H4 (cell line): Measurements from ENCODE around the gene RUNX2. TPM values are rescaled to one million over a fixed set of nuclear protein-coding genes. Genes with fewer than 3 reads are reported as not detected.

Experiments
- DNase-seq: peaks from one replicate; pipeline ENCODE4 v3.0.0-alpha.2; 2015; ENCODE audit warnings: low spot score
- total RNA-seq: library from RNA; depleted of rRNA; stranded (reverse); fragments of >200 nt; shearing (Covaris generic); gene quantifications from 2 replicates; pipeline ENCODE4 v1.2.3, GENCODE V29; 2014; rRNA removed

Gene RUNX2
- total RNA-seq, 1 experiment from 2014 or later = 37.7 TPM

DNA sequence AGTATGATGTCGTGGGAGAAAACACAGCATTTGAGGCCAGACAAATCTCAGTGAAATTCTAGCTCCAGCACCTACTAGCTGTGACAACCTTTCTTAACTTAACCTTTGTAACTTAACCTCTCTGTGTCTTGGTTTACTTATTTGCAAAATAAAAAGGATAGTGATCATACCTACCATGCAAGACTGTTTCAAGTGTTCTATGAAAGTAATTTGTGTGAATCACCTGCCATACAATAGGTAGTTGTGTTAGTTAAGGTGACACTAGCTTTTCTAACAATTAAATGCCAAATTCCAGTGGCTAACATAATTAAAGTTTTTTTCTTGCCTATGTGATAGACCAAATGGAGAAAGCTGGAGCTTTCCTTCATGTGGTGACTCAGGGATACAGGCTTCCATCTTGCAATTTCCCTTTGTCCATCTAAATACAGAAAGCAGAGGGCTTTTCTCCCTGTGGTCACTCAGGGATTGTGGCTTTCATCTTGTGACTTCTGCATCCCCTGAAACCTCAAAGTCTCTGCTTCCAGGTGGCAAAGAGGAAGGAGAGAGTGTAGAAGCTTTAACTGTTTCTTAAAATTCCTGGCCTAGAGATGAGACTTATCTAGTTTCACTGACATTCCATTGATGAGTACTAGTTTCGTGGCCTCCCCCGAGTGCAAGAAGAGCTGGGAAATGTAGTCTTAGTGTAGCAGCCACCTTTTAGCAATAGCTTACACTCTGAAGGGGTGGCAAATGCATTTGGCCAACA is 376.1 kb downstream of the RUNX2 start:
- no peak for DNase-seq

DNA sequence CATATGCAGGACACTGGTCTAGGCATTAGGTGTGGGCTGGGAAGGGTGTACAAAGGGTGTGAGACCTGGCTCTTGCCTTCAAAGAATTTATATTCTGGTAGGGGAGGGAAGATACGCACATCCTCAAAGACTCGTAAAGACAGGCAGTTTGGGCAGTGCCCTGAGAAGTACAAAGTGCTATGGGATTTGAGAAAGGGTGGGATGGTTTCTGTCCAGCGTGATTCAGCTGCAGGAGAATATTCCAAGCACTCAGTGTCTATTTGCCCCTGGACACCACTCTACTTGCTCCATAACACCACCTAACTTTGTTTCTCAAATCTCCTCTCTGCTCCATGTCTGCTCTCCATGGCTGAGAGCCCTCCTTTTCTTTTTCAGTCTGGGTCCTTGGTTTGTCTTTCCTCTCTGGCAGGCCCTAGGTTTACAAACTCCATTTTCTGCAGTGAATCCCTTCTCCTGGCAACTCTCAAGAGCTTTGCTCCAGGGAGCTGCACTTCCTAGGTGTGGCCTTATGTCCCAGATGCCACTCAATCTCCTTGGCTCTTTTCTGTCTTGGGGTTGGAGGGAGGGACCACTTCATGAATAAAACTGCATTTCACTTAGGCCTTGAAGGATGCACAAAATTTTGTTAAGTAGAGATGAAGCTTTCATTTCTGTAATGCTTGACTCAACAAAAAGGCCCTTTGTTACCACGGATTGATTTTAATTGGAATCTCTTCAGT is 377.2 kb downstream of the RUNX2 start:
- DNase-seq = no peak

- DNase-seq = no peak
Observed at GRCh38 chr6:45706319-45706718, 378.2 kb downstream of the RUNX2 start.

- no peak for DNase-seq
Observed at GRCh38 chr6:45707176-45707575, 379.0 kb downstream of the RUNX2 start.

DNA sequence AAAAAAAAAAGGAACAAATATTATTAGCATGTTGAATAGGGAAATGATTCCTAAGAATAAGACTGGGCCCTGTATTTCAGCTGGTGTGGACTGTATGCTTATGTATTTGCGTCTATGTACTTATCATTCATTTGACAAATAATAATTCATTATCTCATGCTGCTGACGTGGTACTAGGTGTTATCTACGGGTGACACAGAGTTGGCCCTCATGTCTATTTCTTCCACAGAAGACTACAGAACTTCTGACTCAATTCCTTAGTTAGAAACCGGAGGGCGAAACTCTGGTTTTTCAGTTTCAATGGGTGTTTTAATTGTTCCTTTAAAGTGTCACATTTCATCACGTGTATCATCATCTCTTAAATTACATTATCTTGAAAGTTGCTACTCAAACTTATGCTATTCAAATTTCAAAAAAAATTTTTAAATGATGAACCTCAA is 381.7 kb downstream of the RUNX2 start:
- no peak for DNase-seq

DNA sequence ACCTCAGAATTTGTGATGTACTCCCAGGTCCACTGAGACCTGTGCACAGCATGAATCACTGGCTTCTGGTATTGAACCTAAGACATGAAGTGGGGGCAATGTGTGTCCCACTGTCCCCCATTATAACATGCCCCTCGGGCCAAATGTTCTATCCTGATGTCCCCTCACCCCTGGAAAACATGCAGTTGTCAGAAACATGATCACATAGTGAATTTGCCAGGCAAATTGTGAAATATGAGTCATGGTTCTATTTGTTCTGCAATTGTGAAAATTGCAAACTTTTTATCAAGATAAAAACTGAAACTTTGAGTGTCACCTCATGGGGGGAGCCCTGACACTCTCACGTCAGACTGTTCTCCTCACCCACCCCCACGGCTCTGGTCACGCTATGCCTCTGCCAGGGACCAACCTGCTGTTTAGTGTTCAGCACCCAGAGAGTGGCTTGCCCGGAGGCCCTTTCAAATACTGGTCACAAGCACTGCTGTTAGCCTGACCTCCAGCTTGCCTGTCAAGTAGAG is 382.2 kb downstream of the RUNX2 start:
- peak; percentile 77 for DNase-seq

DNA sequence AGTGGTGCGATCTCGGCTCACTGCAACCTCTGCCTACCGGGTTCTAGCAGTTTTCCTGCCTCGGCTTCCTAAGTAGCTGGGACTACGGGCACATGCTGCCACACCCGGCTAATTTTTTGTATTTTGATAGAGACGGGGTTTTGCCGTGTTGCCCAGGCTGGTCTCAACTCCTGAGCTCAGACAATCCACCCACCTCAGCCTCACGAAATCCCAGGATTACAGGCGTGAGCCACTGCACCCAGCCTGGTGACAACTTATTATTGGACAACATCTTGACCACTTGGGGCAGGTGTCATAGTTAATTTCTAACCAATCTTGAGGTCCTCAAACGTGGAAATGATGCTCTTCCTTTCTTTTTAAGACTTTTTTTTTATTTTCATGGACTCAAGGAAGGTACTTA is 383.9 kb downstream of the RUNX2 start:
- DNase-seq = no peak

GRCh38 chr6:45712786-45713185 is 384.7 kb downstream of the RUNX2 start:
- no peak for DNase-seq

Other genes with a start within 250 kb of the RUNX2 start
- 5.9 and 7.5 TPM in 2 replicates for gene SUPT3H, start 49.6 kb downstream of the RUNX2 start, total RNA-seq